SKM-1 treated with dmso at 0.1 percent for 144 hours (cell line): ENCODE results near the gene MRPL38.
A peak's percentile ranks its signal among the peaks of the same experiment; 100 is the strongest.
"Not testable (repeated sequence)": the region's sequence is repeated elsewhere in the genome, so short reads cannot be mapped to it uniquely, and the experiment has no call there.

Source experiments
- DNase-seq: peaks from one replicate; lab custom pipeline; 2025; ENCODE audit not compliant: unreplicated experiment; lab: John Stamatoyannopoulos, UW

Gene MRPL38

DNA sequence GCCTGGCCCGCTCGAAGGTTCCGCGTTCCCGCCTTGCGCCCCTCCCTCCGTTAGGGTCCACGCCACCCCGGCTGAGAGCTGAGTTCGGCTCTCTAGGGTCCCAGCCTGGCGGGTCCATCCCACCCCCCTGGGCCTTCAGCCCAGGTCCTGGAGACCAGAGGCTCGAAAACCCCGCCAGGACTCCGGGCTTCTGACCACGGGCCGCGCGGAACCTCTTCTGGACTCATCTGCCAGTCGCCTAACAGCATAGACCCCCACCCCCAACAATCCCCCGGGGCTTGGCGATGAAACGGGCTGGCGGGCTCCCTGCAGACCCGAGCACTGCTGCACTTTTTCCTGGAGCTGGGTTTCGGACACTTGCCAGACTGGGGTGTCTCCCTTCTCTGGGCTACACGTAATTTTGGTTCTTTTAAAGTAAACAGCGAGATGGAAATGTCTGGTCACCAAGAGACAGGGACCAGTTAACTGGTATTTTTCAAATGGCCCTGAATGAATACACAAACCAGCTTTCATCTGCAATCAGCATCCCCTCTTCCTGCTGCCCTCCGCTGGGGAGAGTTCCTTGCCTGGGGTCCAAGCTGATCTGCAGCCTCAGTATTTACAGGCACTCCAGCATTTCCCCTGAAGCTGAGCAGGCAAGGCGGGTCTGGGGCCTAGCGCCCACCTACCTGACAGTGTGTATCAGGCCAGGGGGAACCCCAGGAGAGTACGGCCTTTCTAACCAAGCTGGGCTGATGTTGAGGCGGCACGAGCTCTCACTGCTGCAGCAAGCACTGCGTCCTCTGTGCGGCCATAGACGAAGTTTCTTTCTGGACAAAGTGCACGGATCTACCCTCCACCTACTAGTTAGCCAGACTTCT is 7.3 kb downstream of the MRPL38 start:
- no peak for DNase-seq

DNA sequence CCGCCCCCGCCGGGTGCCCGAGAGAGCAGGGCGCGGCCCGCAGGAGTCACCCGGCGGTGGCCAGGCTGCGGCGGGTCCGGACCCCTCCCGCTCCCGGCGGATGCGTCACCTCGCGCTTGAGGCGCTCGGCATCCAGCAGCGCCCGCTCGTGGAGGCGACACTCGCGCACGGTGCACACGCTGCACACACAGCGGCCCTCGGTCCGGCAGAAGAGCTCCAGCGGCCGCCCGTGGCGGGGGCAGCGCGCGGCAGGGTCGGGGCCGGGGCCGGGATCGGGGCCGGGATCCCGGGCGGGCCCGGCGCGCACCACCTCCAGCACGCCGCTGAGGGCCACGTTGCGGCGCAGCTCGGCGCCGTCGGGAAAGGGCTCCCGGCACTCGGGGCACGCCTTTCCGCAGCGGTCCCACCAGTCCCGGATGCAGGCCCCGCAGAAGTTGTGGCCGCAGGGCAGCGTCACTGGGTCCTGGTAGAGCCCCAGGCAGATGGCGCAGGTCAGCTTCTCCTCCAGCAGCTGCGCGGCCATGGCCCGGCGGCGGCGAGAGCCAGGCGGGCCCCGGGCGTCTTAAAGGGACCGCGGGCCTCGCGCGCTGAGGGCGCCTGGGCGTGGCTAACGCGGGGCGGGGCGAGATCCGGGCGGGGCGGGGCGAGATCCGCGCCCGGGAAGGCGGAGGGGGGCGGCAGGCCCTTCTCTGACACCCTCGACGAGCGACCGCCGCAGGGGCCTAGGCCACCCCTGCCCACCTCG is 8.1 kb downstream of the MRPL38 start, which contains the start of gene TRIM65:
TRIM65 (minus strand) TSS at position 537 of the 745 bp plus-strand sequence; CDS start at position 523, 14 bp downstream.
- peak; percentile 59 for DNase-seq

DNA sequence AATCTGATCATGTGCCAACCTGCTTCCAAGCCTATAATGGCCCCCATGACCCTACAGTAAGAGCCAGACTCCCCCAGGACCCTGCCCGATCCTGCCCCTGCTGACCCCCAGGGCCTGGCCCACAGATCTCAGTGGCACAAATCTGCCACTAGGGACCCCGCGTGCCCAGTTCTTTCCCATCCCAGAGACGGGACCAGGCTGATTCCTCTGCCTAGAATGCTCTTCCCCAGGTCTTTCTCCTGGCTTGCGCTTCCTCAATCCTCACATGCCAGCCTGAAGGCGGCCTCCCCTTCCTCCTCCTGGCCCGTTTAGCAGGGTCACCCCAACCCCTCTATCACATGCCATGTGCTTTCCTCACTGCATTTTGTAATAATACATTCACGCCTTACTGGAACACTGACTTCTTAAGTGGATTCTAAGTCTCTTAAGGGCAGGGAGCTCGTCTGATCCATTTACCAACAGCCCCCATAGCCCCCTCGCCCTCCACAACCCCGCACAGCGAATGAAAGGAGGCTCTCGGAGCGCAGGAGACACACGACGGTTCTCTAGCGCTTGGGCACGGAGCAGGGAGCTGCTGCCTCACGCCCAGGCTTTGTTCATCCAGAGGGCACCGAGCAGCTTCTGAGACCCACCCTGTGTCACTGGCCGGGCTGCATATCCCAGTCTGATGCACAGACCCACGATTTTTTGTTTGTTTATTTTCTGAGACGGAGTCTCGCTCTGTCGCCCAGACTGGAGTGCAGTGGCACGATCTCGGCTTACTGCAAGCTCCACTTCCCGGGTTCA is 9.1 kb downstream of the MRPL38 start:
- no peak for DNase-seq

DNA sequence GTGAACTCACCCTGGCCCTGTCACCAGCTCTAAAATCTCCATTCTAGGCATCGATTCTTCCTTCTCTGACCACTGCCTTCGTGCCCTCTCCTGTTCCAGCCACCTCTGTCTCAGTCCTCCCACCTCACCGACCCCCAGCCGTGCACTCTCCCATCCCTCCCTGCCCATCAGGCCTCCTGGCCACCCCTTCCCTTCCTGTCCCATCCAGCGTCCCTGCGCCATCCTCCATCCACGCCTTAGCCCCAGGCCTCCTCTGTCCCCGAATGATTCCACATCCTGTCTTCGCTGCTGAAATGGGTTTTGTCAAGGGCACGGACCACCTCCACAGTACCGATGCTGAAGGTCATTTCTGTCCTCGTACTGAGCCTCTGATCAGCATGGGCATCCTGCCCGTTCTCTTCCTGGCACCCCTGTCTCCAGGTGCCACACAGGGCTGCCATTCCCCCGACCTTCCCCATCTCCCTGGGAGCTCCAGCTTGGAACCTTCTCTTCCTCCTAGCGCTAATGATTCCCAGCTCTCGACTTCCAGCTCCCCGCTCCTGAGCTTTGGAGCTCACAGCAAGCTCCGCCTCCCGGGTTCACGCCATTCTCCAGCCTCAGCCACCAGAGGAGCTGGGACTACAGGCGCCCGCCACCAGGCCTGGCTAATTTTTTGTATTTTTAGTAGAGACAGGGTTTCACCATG is 10.5 kb downstream of the MRPL38 start:
- DNase-seq, result no peak

DNA sequence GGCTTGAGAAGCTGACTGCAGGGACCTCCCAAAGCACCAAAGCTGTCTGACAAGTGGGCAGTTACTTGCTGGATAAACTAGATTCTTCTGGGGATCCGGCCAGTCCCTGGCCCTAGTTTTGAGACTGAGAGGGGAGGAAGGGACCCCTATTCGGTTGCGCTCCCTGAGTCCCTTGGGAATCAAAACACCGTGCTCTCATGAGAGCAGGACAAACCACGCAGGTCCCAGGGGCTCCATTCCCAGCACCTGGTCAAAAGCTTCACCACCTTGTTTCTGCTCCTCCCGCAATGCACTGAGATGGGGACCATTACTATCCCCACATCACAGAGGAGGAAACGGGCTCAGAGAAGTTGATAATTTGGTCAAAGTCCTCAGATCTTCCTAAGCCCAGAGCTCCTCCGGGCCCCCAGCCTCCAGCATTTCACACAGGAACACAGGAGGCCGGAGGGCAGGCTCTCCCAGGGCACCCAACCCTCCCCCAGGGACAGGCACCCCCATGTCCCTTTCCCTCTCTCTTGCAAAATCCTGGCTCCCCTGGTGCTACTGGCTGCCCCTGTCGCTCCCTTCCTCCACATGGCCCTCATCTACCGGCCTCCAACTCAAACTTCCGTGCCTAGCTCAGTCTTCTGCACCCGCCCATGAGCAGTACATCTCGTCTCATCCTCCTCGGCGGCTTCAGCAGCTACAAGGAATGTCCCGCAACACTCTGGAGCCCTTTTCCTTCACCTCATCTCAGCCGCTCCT is 11.2 kb downstream of the MRPL38 start:
- no peak for DNase-seq

DNA sequence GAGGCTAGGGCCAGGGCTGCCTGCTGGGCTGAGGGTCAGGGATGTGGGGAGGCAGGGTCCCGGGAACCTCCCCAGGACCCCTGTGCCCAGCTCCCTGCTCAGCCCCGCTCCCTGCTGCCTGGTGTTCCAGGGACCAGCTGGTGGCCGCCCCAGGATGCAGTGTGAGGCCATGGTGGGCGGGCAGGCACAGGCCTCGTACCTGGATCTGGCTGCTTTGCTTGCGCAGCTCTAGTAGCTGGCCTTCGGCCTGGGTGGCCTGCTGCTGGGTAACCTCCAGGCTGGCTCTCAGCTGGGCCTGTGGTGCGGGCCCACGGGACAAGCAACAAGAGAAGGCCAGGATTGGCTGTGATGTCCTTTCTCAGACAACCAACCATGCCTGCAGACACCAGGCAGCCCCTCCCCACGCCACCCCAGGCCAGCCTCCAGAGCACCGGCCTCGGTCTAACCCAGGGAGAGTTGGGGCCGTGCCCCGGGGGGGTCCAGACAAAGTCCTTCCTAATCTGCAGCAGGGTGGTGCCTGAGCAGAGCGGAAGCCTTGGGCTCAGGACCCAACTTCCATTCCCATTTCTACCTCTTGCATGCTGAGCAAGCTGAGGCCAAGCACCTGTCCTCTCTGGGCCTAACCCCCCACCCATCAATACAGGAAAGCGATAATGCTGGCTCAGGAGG is 12.0 kb downstream of the MRPL38 start:
- no peak for DNase-seq

DNA sequence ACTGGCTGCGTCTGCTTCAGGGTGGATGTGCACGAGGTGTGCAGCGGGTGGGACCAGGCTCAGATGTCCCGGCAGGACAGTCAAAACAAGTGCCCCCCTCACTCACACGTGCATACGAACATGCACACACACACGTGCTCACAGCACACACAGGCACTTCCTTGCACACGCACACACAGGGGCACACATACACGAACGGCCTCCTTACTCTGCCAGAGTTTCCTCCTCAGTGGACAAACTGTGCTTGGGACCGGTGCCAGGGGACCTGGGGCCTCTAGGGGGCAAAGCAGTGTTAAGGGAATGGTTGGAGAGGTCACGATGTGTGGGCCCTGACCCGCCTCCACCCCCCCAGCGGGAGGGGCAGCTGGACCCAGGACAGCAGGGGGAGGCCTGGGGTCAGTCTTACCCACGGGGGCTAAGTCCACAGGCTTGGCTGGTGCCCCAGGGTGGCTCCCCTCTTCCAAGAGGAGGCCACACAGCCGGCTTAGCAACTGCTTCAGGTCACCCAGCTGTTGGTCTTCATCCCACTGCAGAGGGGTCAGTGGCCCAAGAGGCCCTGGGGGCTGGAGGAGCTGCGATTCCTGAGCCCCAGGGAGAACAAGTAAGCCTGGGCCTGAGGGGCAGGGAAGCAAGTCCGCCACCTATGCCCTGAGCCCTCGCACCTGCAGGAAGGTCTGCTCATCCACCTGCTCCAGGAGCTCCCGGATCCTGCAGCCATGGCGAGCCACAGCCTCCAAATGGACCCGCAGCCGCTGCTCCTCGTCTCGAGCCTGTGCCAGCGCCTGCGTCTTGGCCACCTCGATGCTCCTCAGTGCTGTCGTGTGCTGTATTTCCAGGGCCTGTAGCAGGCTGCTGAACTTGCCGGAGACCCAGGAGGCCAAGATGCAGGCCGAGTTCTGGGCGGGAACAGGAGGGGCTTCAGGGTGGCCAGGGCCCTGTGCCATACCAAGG is 12.8 kb downstream of the MRPL38 start:
- DNase-seq, result no peak

DNA sequence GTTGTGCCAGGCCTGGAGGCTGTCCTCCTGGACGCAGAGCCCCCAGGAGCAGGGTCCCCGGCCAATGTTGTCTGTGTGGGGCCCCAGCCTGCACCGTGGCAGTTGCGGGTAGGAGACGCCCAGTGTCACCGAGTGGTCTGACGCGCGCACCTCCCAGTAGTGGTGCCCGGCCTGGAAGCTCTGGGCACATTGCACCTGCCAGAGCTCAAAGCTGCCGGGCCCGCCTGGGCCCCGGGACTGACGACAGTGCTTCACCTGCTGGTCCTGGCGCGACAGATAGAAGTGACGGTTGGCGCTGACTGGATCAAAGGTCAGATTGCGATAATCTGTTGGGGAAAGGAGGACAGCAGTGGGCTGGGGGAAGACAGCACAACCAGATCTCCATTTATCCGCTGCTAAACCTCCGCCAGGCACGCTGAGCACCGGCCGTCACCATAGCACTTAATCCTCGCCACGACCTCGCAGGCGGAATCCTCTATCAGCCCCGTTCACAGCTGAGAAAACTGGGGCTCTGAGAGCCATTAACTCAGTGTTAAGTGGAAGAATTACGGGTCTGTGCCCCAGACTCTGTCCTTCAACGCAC is 13.6 kb downstream of the MRPL38 start:
- DNase-seq, result no peak

DNA sequence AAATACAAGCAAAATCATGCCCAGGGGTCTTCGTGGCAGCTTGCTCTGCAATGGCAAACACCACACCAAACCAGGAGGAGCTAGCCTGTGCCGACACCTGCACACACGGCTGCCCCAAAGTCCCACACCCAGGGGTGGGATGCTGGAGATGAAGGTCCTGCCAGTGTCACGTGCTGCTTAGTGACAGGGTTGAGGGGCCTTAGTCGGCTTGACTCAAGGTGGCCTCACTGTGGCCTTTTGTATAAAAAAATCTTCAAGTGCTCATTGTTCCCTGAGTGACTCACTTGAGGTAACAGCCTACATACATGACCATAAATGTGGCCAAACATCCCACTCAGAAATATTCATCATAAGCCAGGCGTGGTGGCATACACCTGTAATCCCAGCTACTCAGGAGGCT is 15.2 kb downstream of the MRPL38 start:
- no peak for DNase-seq

DNA sequence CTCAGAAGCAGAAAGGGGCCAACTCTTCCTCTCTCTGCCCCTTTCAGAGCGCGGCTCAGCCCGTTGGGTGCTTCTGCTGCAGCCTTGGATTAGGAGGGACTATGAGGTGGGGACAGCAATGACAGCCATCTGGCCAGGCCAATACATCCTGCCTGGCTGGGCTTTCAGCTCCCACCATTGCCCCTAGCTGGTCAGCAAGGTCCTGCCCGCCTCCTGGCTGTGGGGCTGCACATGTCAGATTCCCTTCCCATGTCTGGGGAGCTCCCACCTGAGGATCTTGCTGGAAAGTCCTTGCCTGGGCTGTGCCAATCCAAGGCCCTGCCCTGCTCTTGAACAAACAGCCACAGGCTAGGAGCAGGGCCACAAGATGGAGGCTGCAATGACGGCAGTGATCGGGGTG is 16.2 kb downstream of the MRPL38 start:
- no peak for DNase-seq

DNA sequence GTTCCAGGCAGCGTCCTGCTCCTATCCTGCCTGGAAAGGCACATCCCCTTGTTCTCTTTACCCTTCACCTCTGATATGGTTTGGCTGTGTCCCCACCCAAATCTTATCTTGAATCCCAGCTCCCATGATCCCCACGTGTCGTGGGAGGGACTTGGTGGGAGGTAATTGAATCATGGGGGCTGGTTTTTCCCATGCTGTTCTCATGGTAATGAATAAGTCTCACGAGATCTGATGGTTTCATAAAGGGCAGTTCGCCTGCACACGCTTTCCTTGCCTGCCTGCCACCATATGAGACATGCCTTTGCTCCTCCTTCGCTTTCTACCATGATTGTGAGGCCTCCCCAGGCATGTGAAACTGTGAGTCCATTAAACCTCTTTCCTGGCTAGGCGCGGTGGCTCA is 18.8 kb downstream of the MRPL38 start:
- DNase-seq, result not testable (repeated sequence)

DNA sequence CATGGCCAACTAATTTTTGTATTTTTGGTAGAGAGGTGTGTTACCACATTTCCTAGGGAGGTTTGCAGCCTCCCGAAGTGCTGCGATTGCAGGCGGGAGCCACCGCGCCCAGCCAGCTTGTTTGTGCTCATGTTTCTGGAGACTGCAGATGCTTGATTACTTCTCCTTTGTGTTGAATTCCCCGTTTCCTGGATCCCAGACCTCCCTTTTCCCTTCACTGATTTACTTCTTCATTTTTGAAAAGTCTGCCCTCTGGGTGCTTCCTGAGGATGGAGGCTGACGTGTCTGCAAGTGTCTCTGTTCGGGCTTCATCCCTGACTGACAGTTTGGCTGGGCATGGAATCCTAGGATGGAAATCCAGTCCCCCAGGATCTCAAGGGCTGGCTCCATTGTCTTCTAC is 19.3 kb downstream of the MRPL38 start:
- DNase-seq, result peak; percentile 2

DNA sequence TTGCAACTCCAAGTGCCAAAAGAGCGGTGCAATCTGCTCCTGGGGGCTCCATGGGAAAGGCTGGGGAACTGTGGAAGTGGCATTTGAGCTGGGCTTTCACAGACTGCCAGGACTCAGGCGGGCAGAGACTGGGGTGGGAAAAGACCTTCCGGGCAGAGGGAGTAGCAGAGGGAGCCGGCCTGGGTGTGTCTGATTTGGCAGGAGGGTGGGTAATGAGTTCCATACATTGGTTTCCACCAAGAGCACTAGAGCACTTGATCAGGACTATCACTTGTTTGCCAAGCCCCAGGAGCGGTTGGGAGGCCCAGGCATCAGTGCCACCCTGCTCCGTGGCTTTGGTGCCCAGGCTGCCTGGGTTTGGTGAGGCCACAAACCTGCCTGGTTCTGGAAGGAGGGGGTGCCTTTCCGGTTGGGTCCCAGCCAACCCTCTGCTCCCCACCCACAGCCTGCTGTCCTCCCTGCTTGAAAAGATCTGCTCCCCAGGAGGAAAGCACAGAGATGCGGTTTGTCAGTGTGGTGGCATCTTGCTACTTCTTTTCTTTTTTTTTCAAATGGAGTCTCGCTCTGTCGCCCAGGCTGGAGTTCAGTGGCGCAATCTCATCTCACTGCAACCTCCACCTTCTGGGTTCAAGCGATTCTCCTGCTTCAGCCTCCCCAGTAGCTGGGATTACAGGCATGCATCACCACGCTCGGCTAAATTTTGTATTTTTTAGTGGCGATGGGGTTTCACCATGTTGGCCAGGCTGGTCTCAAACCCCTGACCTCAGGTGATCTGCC is 22.8 kb downstream of the MRPL38 start:
- DNase-seq, result no peak

DNA sequence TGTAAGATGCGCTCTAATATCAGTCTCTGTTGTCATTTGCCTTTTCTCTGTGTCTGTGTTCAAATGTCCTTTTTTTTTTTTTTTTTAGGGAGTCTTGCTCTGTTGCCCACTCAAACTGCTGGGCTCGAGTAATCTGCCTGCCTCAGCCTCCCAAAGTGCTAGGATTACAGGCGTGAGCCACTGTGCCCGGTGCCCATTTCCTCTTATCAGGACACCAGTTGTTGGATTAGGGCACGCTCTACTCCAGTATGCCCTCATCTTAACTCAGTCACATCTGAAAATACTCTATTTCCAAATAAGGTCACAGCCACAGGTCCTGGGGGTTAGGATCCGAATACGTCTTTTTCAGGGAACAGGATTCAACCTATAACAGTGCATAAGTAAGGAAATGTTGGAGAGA is 24.4 kb downstream of the MRPL38 start:
- no peak for DNase-seq

DNA sequence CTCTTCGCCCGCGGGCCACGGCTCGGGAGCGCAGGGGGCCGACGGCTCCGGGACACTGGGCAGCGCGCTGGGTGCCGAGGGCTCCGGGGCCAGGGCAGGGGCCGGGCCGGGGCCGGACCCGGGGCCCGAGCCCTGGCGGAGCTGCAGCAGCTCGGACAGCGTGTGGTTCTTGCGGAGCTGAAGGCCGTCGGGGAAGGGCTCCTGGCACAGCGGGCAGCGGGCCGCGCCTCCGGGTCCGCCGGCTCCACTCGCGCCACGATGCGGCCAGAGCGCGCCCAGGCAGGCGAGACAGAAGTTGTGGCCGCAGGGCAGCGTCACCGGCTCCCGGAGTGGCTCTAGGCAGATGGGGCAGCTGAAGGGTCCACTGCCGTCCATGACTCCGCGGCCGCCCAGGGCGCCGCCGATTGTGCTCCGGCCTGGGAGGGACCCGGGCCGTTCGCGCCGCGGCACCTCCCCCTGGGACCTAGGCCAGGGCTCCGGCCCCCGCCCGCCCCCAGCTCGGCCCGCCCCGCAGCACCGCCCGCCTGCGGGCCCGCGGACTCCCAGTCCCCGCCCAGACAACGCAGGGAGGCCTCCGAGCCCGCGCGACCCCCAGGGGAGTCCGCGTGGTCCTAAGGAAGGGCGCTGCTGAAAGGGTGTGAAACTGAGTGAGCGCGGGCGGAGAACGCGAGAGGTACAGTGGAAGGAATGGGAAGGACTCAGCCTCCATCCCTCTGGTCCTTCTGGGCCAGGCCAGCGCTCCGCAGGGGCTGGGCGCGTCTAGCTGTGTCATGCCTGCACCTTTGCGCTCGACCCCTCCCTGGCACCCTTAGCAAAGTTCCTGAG is 26.3 kb downstream of the MRPL38 start, which contains the start of gene TRIM47:
TRIM47 (minus strand) TSS at position 408 of the 825 bp plus-strand sequence; CDS start at position 375, 33 bp downstream.
- no peak for DNase-seq

DNA sequence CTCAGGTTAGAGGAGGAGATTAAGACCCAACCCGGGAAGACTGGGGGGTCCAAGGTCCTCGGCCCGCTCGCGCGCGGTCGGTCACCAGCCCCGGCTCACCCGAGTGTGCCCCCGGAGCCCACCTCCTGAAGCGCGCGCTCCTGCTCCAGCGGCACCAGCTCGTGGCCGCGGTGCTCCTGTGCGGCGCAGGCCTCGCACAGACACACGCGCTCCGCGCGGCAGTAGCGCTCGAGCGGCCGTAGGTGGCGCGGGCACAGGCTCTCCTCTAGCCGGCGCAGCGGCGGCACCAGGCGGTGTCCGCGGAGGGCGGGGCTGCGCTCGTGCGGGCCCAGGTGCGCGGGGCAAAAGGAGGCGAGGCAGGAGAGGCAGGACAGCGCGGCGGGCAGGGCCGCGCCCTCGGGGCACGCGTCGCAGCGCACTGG is 26.9 kb downstream of the MRPL38 start:
- DNase-seq, result peak; percentile 65
